HG02623 (cell line): Measurements from ENCODE around the gene EGLN2.
A peak's percentile ranks its signal among the peaks of the same experiment; 100 is the strongest.
"Not testable (repeated sequence)": the region's sequence is repeated elsewhere in the genome, so short reads cannot be mapped to it uniquely, and the experiment has no call there.

Source experiments
- ATAC-seq: cut with Tn5 transposase; IDR thresholded peaks from one replicate; pipeline ENCODE4 v1.9.1; 2021; ENCODE audit warnings: moderate library complexity; ENCODE audit not compliant: unreplicated experiment

Gene EGLN2

DNA sequence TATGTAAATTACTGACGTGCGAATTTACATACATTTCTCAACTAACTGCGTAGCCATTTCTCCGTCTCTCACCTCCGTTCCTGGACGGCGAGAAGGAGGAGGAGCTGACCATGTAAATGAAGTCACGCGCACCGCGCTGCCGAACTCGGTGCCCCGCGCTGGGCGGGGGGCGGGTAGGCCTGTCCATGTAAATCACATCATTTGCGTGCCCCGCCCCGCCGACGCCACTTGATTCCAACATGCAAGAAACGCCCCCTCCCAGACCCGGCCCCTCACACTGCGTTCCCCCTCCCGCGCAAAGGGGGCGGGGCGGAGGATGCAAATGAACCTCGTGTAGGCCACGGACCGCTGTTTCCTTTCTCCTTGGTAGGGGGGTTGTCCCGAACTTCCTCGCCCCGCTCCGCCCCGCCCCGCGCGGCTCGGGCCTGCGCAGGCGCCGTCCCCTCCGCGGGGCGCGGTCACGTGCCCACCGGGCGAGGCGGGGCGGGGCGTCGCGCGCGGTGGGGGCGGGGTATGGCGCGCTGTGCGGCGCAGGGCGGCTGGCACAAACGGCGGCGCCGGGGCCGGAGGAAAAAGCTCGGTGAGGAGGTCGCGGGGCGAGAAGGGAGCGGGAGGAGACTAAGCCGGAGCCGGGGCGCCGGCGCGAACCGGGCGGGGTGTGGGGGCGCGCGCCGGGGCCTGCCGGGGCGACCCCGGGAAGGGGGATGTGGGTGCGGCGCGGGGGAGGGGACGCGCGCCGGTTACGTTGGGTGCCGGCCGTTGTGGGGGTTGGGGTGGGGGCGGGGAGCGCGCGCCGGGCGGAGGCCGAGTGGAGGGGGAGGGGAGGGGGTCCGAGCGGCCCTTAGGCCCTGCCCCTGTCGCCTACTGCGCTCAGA is at the start of gene EGLN2:
Gene EGLN2 (plus strand): TSS at position 509 of the 875 bp plus-strand sequence. CDS start 1,382 bp downstream, outside the sequence.
- peak; percentile 65 for ATAC-seq

DNA sequence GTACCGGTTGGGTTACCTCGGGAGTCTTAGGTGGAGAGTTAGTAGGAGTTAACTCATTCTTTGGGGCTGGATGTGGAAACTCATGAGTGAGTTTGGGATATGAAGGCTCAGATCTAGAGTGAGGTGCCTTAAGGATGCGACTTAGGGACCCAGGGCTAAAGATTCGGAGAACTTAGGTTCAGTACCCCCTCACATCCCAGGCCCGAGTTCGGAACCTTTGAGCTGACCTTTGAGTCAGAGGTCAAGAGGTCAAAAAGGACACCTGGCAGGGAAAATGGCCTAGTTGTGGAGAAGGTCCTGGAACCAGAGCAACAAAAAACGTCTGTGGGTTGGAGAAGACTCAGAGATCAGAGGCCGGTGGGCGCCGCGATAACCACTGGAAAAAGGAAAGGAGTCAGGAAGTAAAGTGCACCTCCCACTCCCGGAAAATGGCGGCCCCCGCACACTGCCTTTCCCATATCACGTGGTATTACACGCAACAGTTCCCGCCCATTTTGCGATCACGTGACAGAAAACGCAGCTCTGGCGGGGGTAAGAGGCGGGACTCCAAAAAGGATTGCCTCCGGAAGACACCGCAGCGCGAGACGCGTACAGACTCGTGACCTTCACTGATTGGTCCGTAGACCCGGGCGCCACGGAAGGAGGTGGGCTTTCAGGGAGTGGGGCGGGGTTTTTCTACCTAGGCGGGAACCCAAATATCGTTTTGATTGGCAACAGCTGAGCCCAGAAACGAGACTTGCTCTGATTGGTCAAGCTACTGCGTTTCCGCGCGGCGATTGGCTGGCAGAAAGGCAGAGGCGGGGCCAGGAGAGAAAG is 48.7 kb upstream of the EGLN2 start, which contains the start of gene ACTMAP:
Gene ACTMAP (minus strand): TSS at position 420 of the 816 bp plus-strand sequence. CDS start 674 bp downstream, outside the sequence.
- ATAC-seq, result peak; percentile 81

DNA sequence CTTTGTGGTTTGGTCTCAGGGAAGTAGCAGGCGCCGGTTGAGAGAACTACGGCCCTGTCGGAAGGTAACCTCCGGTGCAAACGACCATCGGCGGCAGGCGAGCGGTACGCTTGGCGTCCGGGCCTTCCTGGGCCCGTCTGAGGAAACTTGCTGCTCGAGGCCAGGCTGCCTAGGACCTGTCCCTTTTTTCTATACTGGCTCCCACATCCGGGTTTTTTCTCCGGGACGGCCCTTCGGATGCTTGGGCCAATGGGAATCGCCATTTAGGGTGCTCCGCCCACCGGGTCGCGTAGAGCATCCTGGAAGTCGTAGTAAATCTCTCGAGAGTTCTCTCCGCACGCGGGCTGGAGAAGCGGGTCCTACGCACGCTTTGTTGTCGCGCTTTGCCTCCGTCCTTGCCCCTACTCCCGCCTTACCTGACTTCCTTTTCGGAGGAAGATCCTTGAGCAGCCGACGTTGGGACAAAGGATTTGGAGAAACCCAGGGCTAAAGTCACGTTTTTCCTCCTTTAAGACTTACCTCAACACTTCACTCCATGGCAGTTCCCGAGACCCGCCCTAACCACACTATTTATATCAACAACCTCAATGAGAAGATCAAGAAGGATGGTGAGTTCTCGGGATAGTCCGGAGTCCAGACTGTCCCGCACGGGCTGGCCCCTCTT is 48.0 kb upstream of the EGLN2 start, which contains the start of gene SNRPA:
Gene SNRPA (plus strand): TSS at position 330 of the 664 bp plus-strand sequence. CDS start 206 bp downstream, at position 536.
- ATAC-seq, result peak; percentile 50

DNA sequence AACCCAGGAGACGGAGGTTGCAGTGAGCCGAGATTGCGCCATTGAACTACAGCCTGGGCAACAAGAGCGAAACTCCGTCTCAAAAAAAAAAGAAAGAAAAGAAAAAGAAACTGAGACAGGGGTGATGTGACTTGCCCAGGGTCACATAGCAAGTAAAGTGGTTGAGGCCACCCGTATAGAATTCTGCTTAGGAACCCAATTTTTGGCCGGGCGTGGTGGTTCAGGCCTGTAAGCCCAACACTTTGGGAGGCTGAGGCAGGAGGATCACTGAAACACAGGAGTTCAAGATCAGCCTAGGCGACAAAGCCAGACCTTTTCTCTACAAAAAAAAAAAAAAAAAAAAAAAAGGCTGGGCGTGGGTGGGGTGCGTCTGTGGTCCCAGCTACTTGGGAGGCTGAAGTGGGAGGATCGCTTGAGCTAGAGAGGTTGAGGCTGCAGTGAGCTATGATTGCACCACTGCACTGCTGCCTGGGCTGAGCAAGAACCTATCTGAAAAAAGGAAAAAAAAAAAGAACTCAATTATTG is 46.7 kb upstream of the EGLN2 start:
- no peak for ATAC-seq

DNA sequence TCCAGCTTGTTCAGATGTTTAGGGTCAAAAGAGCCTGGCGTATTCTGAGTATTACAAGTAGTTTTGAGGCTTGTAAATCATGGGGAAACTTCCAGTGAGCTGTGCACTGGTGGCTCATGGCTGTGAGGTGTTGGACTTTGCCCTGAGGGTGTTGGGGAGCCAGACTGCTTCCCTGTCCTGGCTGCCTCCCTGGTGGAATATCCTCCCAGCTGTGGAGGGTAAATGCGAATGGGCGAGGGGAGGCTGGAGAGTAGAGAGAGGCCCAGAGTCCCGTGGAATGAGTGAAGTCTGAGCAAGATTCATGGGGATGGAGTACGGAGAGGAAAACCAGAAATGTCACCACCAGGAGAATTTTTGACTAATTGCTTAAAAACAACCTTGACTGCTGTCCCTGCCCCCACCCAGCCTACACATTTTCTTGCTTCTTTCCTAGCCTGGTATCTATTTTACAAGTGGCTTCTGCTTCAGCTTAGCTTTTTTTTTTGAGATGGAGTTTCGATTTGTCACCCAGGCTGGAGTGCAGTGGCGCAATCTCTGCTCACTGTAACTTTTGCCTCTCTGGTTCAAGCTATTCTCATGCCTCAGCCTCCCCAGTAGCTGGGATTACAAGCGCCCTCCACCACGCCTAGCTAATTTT is 44.3 kb upstream of the EGLN2 start:
- ATAC-seq, result no peak

DNA sequence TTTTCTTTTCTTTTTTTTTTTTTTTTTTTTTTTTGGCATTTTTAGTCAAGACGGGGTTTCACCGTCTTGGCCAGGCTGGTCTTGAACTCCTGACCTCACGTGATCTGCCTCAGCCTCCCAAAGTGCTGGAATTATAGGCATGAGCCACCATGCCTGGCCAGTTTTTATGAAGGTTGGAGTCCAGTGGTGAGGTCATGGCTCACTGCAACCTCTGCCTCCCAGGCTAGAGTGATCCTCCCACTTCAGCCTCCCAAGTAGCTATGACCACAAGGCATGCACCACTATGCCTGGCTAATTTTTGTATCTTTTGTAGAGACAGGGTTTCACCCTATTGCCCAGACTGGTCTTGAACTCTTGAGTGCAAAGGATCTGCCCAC is 43.8 kb upstream of the EGLN2 start:
- no peak for ATAC-seq

DNA sequence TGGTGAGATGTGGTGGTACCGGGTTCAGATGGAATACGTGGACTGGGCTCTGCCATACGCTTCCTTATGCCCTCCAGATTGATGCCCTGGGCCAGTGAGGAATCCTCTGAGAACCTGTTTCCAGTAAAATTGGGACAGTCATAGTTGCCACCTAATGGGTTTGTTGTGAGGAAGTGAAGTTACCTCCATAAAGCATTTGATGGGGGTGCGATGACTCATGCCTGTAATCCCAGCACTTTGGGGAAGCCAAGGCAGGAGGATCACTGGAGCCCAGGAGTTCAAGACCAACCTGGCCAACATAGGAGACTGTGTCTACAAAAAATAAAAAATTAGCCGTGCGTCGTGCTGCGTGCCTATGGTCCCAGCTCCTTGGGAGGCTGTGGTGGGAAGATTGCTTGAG is 43.2 kb upstream of the EGLN2 start:
- ATAC-seq, result no peak

DNA sequence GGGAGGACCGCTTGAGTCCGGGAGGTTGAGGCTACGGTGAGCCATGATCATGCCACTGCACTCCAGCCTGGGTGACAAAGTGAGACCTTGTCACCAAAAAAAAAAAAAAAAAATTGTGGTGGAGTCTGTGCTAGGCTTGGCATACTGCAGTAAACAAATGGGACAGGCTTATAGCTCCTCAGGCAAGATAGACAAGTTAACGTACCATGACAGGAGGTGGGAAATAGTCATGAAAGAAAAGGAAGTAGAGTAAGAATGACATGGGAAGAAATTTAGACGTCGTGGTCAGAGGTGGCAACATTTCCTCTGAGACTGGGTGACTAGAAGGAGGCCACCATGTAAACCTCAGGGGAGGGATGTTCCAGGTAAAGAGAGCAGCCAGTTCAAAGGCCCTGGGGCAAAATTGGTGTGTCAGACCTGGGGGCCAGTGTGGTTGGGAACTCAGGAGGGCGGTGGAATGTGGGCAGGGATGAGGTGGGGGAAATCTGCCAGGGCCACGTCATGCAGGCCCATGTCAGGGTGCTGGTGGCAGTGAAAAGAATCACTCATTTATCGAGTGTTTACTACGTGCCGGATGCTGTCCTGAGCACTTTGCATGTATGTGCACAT is 42.4 kb upstream of the EGLN2 start:
- no peak for ATAC-seq

DNA sequence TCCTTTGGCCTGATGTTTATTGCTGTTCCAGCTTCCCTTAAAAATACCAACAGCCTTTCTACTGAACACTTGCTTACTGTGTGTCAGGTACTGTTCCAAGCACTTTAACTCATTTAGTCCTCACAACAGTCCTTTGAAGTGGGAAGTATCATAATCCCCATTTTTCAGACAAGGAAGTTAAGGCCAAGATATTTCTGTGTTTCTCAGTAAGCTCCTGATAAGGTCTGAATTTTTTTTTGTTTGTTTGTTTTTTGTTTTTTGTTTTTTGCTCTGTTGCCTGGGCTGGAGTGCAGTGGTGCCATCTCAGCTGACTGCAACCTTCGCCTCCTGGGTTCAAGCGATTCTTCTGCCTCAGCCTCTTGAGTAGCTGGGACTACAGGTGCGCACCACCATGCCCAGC is 40.5 kb upstream of the EGLN2 start:
- no peak for ATAC-seq

DNA sequence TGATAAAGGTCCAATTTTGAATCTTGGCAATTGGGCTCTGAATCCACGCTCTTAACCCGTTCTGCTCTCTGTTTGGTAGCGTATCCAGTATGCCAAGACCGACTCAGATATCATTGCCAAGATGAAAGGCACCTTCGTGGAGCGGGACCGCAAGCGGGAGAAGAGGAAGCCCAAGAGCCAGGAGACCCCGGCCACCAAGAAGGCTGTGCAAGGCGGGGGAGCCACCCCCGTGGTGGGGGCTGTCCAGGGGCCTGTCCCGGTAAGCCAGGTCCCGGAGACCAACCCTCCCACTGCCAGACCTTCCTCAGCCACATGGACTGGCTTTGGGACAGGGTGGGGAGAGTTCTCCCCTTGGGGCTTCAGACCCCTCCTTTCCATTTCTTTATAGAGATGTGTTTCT is 39.6 kb upstream of the EGLN2 start:
- ATAC-seq, result no peak

DNA sequence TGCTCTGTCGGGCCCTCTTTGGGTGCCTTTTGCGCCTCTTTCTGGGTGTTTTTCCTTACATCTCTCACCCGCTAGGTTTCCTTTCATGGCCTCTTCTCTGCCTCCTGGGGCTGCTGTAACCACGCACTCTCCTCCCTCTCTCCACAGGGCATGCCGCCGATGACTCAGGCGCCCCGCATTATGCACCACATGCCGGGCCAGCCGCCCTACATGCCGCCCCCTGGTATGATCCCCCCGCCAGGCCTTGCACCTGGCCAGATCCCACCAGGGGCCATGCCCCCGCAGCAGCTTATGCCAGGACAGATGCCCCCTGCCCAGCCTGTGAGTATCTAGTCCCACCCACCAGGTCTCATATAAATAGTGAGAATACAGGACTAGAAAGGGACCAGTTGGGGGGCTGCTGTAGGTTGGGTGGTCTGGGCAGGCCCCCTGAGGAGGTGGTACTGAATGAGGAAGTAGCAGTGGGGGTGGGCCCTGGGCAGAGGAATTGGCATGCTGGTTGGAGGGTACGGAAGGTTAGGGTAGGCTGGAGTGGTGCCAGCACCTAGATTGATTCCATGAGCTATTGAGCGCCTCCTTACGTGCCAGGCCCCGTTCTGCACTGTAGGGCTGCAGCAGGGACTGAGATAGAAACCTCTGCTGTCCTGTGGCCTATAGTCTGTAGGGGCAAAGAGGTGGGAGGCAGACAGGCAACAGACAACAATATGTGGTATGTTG is 36.1 kb upstream of the EGLN2 start:
- ATAC-seq, result no peak

DNA sequence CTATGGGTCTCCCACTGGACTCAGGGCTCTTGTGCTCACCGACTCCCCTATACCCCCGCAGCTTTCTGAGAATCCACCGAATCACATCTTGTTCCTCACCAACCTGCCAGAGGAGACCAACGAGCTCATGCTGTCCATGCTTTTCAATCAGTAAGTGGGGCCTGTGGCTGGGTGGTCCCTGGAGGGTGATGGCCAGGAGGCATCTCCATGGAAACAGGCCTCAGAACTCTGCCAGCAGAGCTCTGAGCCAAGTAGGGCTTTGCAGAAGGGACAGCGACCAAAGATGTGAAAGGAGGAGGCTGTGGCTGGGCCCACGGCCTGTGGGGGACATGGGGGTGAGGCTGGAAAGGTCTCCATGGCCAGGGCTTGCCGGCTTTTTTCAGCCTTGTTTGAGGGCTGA is 35.5 kb upstream of the EGLN2 start:
- no peak for ATAC-seq

DNA sequence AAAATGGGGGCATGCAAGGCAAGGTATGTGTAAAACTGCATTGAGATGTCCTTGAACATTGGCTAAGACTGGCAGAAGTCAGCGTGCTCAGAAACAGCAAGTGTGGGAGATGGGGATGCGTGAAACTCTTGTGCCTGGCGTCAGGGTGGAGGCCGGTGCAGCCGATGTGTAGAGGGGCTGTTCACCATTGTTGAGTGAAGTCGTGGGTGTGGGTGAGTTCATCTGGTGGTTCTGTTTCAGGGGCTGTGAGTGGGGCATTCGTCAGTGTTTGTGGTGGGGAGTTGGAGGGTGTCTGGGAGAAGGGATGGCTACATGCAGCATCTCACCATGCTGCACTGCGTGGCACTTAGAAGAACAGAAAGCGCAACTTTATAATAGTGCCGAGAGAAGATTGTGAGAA is 35.0 kb upstream of the EGLN2 start:
- ATAC-seq, result no peak

DNA sequence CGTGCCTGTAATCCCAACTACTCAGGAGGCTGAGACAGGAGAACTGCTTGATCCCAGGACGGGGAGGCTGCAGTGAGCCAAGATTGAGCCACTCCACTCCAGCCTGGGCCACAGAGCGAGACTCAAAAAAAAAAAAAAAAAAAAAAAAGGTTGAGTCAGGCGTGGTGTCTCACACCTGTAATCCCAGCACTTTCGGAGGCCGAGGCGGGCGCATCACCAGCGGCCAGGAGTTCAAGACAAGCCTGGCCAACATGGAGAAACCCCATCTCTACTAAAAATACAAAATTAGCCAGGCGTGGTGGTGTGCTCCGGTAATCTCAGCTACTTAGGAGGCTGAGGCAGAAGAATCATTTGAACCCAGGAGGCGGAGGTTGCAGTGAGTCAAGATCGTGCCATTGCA is 32.6 kb upstream of the EGLN2 start:
- not testable (repeated sequence) for ATAC-seq

DNA sequence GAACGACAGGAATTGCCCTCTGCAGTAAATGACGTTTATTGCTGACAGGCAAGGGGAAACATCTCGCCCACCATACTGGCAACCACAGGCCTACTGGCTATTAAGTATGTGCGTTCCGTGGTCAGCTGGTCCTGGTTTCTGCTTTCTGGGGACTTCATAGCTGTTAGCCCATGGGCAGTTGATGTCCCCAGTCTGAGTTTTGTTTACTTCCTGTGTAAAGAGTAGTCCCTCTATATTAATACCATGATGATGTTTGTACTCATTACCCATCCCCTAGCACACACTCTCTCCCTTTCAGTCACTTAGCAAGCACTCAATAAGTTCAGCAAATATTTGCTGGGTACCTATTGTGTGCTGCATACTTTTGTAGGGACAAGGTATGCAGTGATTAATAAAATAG is 30.1 kb upstream of the EGLN2 start:
- ATAC-seq, result no peak

DNA sequence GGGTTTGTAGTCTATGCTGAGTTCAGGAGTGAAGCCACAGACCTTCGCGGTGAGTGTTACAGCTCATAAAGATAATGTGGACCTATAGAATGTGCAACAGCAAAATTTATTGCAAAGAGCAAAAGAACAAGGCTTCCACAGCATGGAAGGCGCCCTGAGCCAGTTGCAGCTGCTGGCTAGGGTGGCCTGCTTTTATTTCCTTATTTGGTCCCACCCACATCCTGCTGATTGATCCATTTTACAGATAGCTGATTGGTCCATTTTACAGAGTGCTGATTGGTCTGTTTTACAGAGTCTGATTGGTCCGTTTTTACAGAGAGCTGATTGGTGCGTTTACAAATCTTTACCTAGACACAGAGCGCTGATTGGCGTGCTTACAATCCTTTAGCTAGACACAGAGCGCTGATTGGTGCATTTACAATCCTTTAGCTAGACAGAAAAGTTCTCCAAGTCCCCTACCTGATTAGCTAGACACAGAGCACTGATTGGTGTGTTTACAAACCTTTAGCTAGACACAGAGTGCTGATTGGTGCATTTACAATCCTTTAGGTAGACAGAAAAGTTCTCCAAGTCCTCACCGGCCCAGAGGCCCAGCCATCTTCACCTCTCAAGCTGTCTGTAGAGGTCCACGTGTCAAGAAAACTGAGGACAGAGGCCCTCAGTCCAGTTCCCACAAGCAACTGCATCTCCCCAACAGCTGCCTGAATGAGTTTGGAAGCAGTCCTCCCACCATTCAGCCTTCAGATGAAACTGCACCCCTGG is 27.7 kb upstream of the EGLN2 start:
- not testable (repeated sequence) for ATAC-seq

DNA sequence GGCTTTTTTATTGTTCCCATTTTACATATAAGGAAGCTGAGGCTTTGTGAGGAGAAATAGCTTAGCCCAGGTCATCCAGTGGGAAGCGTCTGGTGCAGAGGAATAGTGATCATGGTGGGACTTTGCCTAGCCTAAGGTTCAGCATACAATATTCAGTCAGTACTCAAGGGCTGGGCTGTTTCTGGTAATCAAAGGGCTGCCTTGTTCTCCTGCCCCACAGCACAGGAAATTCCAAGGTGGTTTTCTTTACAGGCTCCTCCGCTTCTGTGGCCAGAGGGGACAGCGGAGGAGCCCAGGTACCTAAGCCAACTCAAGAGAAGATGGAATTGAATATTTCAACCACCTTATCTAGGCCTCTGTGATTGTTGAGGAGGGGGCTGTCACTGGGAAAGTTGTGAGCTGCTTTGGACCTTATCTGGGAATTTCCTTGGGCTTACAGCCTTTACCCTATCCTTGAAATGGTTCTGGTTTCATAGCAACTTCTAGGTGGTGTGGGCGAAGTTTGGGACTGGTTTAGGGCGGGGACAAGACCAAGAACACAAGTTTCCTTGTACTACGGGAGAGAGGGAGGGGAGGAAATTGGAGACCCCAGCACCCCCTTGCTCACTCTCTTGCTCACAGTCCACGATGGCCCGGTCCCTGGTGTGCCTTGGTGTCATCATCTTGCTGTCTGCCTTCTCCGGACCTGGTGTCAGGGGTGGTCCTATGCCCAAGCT is 23.9 kb upstream of the EGLN2 start, which contains the start of gene MIA:
Gene MIA (plus strand): TSS at position 606 of the 716 bp plus-strand sequence. CDS start 22 bp downstream, at position 628.
- no peak for ATAC-seq

DNA sequence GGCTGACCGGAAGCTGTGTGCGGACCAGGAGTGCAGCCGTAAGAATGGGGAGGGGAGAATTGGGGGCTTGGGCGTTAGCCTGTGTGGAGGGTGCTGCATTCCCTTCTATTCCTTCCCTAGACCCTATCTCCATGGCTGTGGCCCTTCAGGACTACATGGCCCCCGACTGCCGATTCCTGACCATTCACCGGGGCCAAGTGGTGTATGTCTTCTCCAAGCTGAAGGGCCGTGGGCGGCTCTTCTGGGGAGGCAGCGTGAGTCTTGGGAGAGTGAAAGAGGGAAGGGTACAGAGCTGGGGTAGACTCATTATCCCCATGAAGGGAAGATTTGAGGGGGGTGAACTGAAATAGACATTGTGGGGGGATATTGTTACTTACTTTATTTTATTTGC is 23.4 kb upstream of the EGLN2 start:
- ATAC-seq, result no peak
